GM23248 (cell line): Measurements from ENCODE around the gene SLC9A9. TPM values are rescaled to one million over a fixed set of nuclear protein-coding genes. Genes with fewer than 3 reads are reported as not detected.

Source experiments
- DNase-seq: peaks from one replicate; pipeline ENCODE4 v3.0.0-alpha.2; 2015
- H2AFZ ChIP-seq: fragments of 200-600 bp; sonication (generic); 2 replicates; pipeline ENCODE4 v1.6.1; 2016; ENCODE audit warnings: antibody characterized with exemption
- H3F3A ChIP-seq: fragments of 200-600 bp; sonication (generic); 2 replicates; pipeline ENCODE4 v1.6.1; 2016; ENCODE audit warnings: mild to moderate bottlenecking, antibody characterized with exemption, mixed run types; ENCODE audit not compliant: insufficient read depth
- H3K27ac ChIP-seq: fragments of 200-600 bp; sonication (generic); 2 replicates; pipeline ENCODE4 v1.5.1; 2016; ENCODE audit warnings: mild to moderate bottlenecking
- H3K27me3 ChIP-seq: fragments of 200-600 bp; sonication (generic); replicated peaks from 2 replicates; pipeline ENCODE4 v1.6.1; 2016; ENCODE audit warnings: mild to moderate bottlenecking; ENCODE audit not compliant: insufficient read depth
- H3K36me3 ChIP-seq: fragments of 200-600 bp; sonication (generic); 2 replicates; pipeline ENCODE4 v1.6.1; 2016; ENCODE audit warnings: low read depth, mild to moderate bottlenecking
- H3K4me1 ChIP-seq: fragments of 200-600 bp; sonication (generic); 2 replicates; pipeline ENCODE4 v1.6.1; 2016; ENCODE audit warnings: mild to moderate bottlenecking; ENCODE audit not compliant: insufficient read depth
- H3K4me2 ChIP-seq: fragments of 200-600 bp; sonication (generic); one replicate; pipeline ENCODE4 v1.6.1; 2016; ENCODE audit warnings: mild to moderate bottlenecking; ENCODE audit not compliant: unreplicated experiment
- H3K4me3 ChIP-seq: fragments of 200-600 bp; sonication (generic); 2 replicates; pipeline ENCODE4 v1.5.1; 2016; ENCODE audit warnings: mild to moderate bottlenecking
- H3K79me2 ChIP-seq: fragments of 200-600 bp; sonication (generic); 2 replicates; pipeline ENCODE4 v1.6.1; 2016; ENCODE audit warnings: mild to moderate bottlenecking; ENCODE audit not compliant: insufficient read depth
- H3K9ac ChIP-seq: fragments of 200-600 bp; sonication (generic); 2 replicates; pipeline ENCODE4 v1.6.1; 2016; ENCODE audit warnings: mild to moderate bottlenecking
- H3K9me2 ChIP-seq: fragments of 200-600 bp; sonication (generic); 2 replicates; pipeline ENCODE4 v1.6.1; 2016; ENCODE audit warnings: mixed run types, mild to moderate bottlenecking, moderate library complexity; ENCODE audit not compliant: insufficient read depth
- H3K9me3 ChIP-seq: fragments of 200-600 bp; sonication (generic); one replicate; pipeline ENCODE4 v1.6.1; 2017; ENCODE audit warnings: low read depth
- H4K20me1 ChIP-seq: fragments of 200-600 bp; sonication (generic); 2 replicates; pipeline ENCODE4 v1.6.0; 2016; ENCODE audit not compliant: insufficient read depth
- EZH2 ChIP-seq: fragments of 200-600 bp; sonication (generic); IDR thresholded peaks from 2 replicates; pipeline ENCODE4 v1.6.1; 2018; ENCODE audit warnings: antibody characterized with exemption, mild to moderate bottlenecking; ENCODE audit not compliant: insufficient read depth, poor library complexity, severe bottlenecking
- EZH2phosphoT487 ChIP-seq: fragments of 200-600 bp; sonication (generic); IDR thresholded peaks from 2 replicates; pipeline ENCODE4 v1.6.1; 2018; ENCODE audit warnings: antibody characterized with exemption, moderate library complexity, mild to moderate bottlenecking, low read depth; ENCODE audit not compliant: insufficient read depth
- WGBS, 2 experiments: methylation state at CpG; one replicate each; pipeline ENCODE4 v1.1.6; 2015 to 2017; ENCODE audit warnings: low lambda C conversion rate in 2 of 2, low coverage in 1 of 2; ENCODE audit errors: missing lambda C conversion rate in 2 of 2; 5-methylcytosine and 5-hydroxymethylcytosine counted together
- in situ Hi-C: fragments of 300-500 bp; cut with MboI; formaldehyde crosslinking; loops from 2 replicates; pipeline ENCODE4 v1.15.0; 2020
- polyA plus RNA-seq: library from polyadenylated mRNA; unstranded; fragments of >200 nt; fragmentation: Nextera tagmentation; extraction: Ambion mirVana; gene quantifications from 2 replicates; pipeline ENCODE4 v1.2.1, GENCODE V29; 2016
- total RNA-seq: library from RNA; depleted of rRNA; stranded (reverse); fragments of >200 nt; shearing (Covaris generic); gene quantifications from 2 replicates; pipeline ENCODE4 v1.2.3, GENCODE V29; 2014

Gene SLC9A9
- total and polyA plus RNA-seq, 2 experiments from 2014 or later = 2.8 to 3.2 TPM

GRCh38 chr3:143443851-143444331 lies 404.4 kb downstream of the SLC9A9 start:
- 0 out of 2 replicates have a peak overlapping the region, but pooled peaks have one; percentile 16 for H3K9ac ChIP-seq
- peak overlapping the region; percentile 64 for H3K27ac ChIP-seq
- in situ Hi-C loops = no loop called here
- WGBS, 2 experiments = 11 to 13% methylated on average over 6 of the region's 6 CpGs
- peaks cover 6% of the 10 kb centered on the region; the same call in 1 of the 2 replicates for H3F3A ChIP-seq
- no peaks in the 10 kb centered on the region for H3K27me3 ChIP-seq
- H3K9me2 ChIP-seq = 0 out of 2 replicates have a peak, but pooled peaks cover 6% of the 10 kb centered on the region
- H3K4me1 ChIP-seq = peaks cover 31% of the 10 kb centered on the region
- H3K36me3 ChIP-seq = no peaks in the 10 kb centered on the region
- no peaks in the 10 kb centered on the region for H3K79me2 ChIP-seq
- peak overlapping the region; percentile 71 for H2AFZ ChIP-seq
- no peak overlapping the region for H3K4me3 ChIP-seq
- H3K4me2 ChIP-seq = peak overlapping the region; percentile 72
- no peaks in the 10 kb centered on the region for H4K20me1 ChIP-seq
- no peak for TF ChIP-seq EZH2
- no peak for TF ChIP-seq EZH2phosphoT487
- peak; percentile 98 for DNase-seq
- H3K9me3 ChIP-seq = no peaks in the 10 kb centered on the region

GRCh38 chr3:143442814-143443447 lies 405.3 kb downstream of the SLC9A9 start:
- no peaks in the 10 kb centered on the region for H4K20me1 ChIP-seq
- peak overlapping the region; percentile 11; the same call in 1 of the 2 replicates for H2AFZ ChIP-seq
- 92 to 98% methylated on average over 3 of the region's 3 CpGs for WGBS, 2 experiments
- H3K27ac ChIP-seq = peak overlapping the region; percentile 54
- TF ChIP-seq EZH2phosphoT487 (no peak), EZH2 (no peak)
- in situ Hi-C loops = no loop called here
- no peak overlapping the region; the same call in 1 of the 2 replicates for H3K9ac ChIP-seq
- H3F3A ChIP-seq = peaks cover 6% of the 10 kb centered on the region; the same call in 1 of the 2 replicates
- H3K79me2 ChIP-seq = no peaks in the 10 kb centered on the region
- H3K9me3 ChIP-seq = no peaks in the 10 kb centered on the region
- H3K27me3 ChIP-seq = no peaks in the 10 kb centered on the region
- DNase-seq = peak; percentile 49
- no peak overlapping the region for H3K4me3 ChIP-seq
- H3K4me1 ChIP-seq = peaks cover 31% of the 10 kb centered on the region
- 0 out of 2 replicates have a peak, but pooled peaks cover 6% of the 10 kb centered on the region for H3K9me2 ChIP-seq
- H3K36me3 ChIP-seq = no peaks in the 10 kb centered on the region
- H3K4me2 ChIP-seq = peak overlapping the region; percentile 49

GRCh38 chr3:143441516-143442171 lies 406.6 kb downstream of the SLC9A9 start:
- H3K4me2 ChIP-seq = no peak overlapping the region
- H4K20me1 ChIP-seq = no peaks in the 10 kb centered on the region
- H3K9me2 ChIP-seq = 0 out of 2 replicates have a peak, but pooled peaks cover 6% of the 10 kb centered on the region
- no peak for DNase-seq
- no peak overlapping the region for H3K27ac ChIP-seq
- H3K27me3 ChIP-seq = no peaks in the 10 kb centered on the region
- H3F3A ChIP-seq = peaks cover 14% of the 10 kb centered on the region
- H3K79me2 ChIP-seq = no peaks in the 10 kb centered on the region
- TF ChIP-seq EZH2phosphoT487 (no peak), EZH2 (no peak)
- H3K4me3 ChIP-seq = no peak overlapping the region
- 100% methylated on average over 1 of the region's 1 CpG for WGBS, 2 experiments
- H3K9me3 ChIP-seq = no peaks in the 10 kb centered on the region
- no peak overlapping the region for H2AFZ ChIP-seq
- H3K36me3 ChIP-seq = no peaks in the 10 kb centered on the region
- no peak overlapping the region for H3K9ac ChIP-seq
- peaks cover 35% of the 10 kb centered on the region for H3K4me1 ChIP-seq
- in situ Hi-C loops = no loop called here

- Histone ChIP-seq H3K4me2 (no peak overlapping the region), H4K20me1 (no peaks in the 10 kb centered on the region), H3F3A (peaks cover 20% of the 10 kb centered on the region), H2AFZ (no peak overlapping the region), H3K9me2 (0 out of 2 replicates have a peak, but pooled peaks cover 4% of the 10 kb centered on the region), H3K4me3 (no peak overlapping the region), H3K9me3 (no peaks in the 10 kb centered on the region), H3K27me3 (no peaks in the 10 kb centered on the region), H3K9ac (no peak overlapping the region), H3K4me1 (peaks cover 37% of the 10 kb centered on the region), H3K36me3 (no peaks in the 10 kb centered on the region), H3K27ac (no peak overlapping the region), H3K79me2 (no peaks in the 10 kb centered on the region)
- TF ChIP-seq EZH2 = no peak
- no peak for TF ChIP-seq EZH2phosphoT487
- DNase-seq = no peak
- in situ Hi-C loops = no loop called here
- 95 to 97% methylated on average over 1 of the region's 1 CpG for WGBS, 2 experiments
These were observed 408.5 kb downstream of the SLC9A9 start for GRCh38 chr3:143439817-143440216.
